CD14-positive monocyte (primary cell): ENCODE data around the gene TP73. TPM values are rescaled to one million over a fixed set of nuclear protein-coding genes. Genes with fewer than 3 reads are reported as not detected.

Experiments
- DNase-seq, 3 donors: peaks; one replicate each; pipeline ENCODE4 v3.0.0-alpha.2; 2011 to 2022
- H2AFZ ChIP-seq: 2 replicates; pipeline ENCODE4 v1.6.0; 2012; ENCODE audit warnings: mild to moderate bottlenecking, low read depth, low read length, inconsistent platforms; ENCODE audit not compliant: insufficient read depth, poor library complexity, severe bottlenecking
- H3K27ac ChIP-seq, 2 donors: 1 replicate in 1 of 2; 2 replicates in 1 of 2; pipeline ENCODE4 v1.5.1; 2012 to 2013; ENCODE audit warnings: low read length in 2 of 2, control low read depth in 1 of 2, inconsistent platforms in 1 of 2, low read depth in 1 of 2, mild to moderate bottlenecking in 1 of 2
- H3K27me3 ChIP-seq, 2 donors: one replicate each; pipeline versions ENCODE4 v1.6.0 to v1.6.1; 2011 to 2013; ENCODE audit warnings: low read length in 2 of 2; ENCODE audit not compliant: control insufficient read depth in 2 of 2, insufficient read depth in 2 of 2
- H3K36me3 ChIP-seq, 2 donors: replicated peaks in 1 of 2; 1 replicate in 1 of 2; 2 replicates in 1 of 2; pipeline versions ENCODE4 v1.5.1 to v1.6.1; 2012 to 2013; ENCODE audit warnings: low read length in 2 of 2, control low read depth in 1 of 2, inconsistent platforms in 1 of 2, mild to moderate bottlenecking in 1 of 2; ENCODE audit not compliant: insufficient read depth in 2 of 2, control insufficient read depth in 1 of 2
- H3K4me1 ChIP-seq, 2 donors: 1 replicate in 1 of 2; 2 replicates in 1 of 2; pipeline versions ENCODE4 v1.5.1 to v1.6.1; 2012 to 2013; ENCODE audit warnings: low read length in 2 of 2, control low read depth in 1 of 2, inconsistent platforms in 1 of 2, mild to moderate bottlenecking in 1 of 2, moderate library complexity in 1 of 2; ENCODE audit not compliant: insufficient read depth in 2 of 2, control insufficient read depth in 1 of 2
- H3K4me2 ChIP-seq: replicated peaks from 2 replicates; pipeline ENCODE3; 2012; ENCODE audit warnings: low read length, moderate library complexity, mild to moderate bottlenecking; ENCODE audit not compliant: poor library complexity, severe bottlenecking; ENCODE audit errors: extremely low read depth
- H3K4me3 ChIP-seq, 3 experiments: fragments of 200-600 bp in 1 of 3; sonication (generic) in 1 of 3; replicated peaks in 1 of 3; 1 replicate in 2 of 3; 2 replicates in 1 of 3; pipeline ENCODE4 v1.5.1; 2011 to 2013; ENCODE audit warnings: low read length in 3 of 3, mild to moderate bottlenecking in 3 of 3, control low read depth in 2 of 3, low read depth in 2 of 3, inconsistent platforms in 1 of 3, moderate library complexity in 1 of 3
- H3K79me2 ChIP-seq: 2 replicates; pipeline ENCODE4 v1.6.0; 2012; ENCODE audit warnings: mild to moderate bottlenecking, control low read depth, inconsistent platforms, low read length, moderate library complexity; ENCODE audit not compliant: insufficient read depth
- H3K9ac ChIP-seq: 2 replicates; pipeline ENCODE4 v1.6.0; 2017; ENCODE audit warnings: low read length, mild to moderate bottlenecking; ENCODE audit not compliant: insufficient read depth, poor library complexity, severe bottlenecking
- H3K9me3 ChIP-seq, 2 donors: replicated peaks in 1 of 2; 1 replicate in 1 of 2; 2 replicates in 1 of 2; pipeline versions ENCODE4 v1.5.1 to v1.6.1; 2012 to 2013; ENCODE audit warnings: low read length in 2 of 2, control low read depth in 1 of 2; ENCODE audit not compliant: control insufficient read depth in 1 of 2, insufficient read depth in 1 of 2
- H4K20me1 ChIP-seq: 2 replicates; pipeline ENCODE4 v1.6.0; 2012; ENCODE audit warnings: mild to moderate bottlenecking, low read length, control low read depth, moderate library complexity; ENCODE audit not compliant: insufficient read depth
- H3K27ac Mint-ChIP-seq, 7 donors: one replicate each; pipeline ENCODE4 v1.8.0; 2020; ENCODE audit warnings: mild to moderate bottlenecking in 7 of 7, mixed read lengths in 7 of 7, moderate library complexity in 6 of 7, inconsistent platforms in 2 of 7
- H3K27me3 Mint-ChIP-seq, 3 donors: one replicate each; pipeline ENCODE4 v1.8.0; 2021 to 2022; ENCODE audit warnings: low read depth in 3 of 3, mild to moderate bottlenecking in 3 of 3, mixed read lengths in 3 of 3, moderate library complexity in 3 of 3, inconsistent platforms in 1 of 3
- H3K36me3 Mint-ChIP-seq, 2 donors: one replicate each; pipeline ENCODE4 v1.8.0; 2020; ENCODE audit warnings: mixed read lengths in 2 of 2, inconsistent platforms in 1 of 2, mild to moderate bottlenecking in 1 of 2
- H3K4me1 Mint-ChIP-seq: one replicate; pipeline ENCODE4 v1.8.0; 2020; ENCODE audit warnings: mild to moderate bottlenecking, mixed read lengths
- H3K4me3 Mint-ChIP-seq, 2 donors: one replicate each; pipeline ENCODE4 v1.8.0; 2020; ENCODE audit warnings: mild to moderate bottlenecking in 2 of 2, mixed read lengths in 2 of 2, moderate library complexity in 1 of 2
- H3K9me3 Mint-ChIP-seq, 7 donors: one replicate each; pipeline ENCODE4 v1.8.0; 2020 to 2022; ENCODE audit warnings: mixed read lengths in 7 of 7, mild to moderate bottlenecking in 6 of 7, moderate library complexity in 6 of 7, inconsistent platforms in 2 of 7
- CTCF ChIP-seq: fragments of 200-600 bp; IDR thresholded peaks from one replicate; pipeline ENCODE4 v1.8.0; 2022; ENCODE audit warnings: antibody characterized with exemption, mild to moderate bottlenecking
- WGBS: methylation state at CpG from one replicate; pipeline ENCODE4 v1.1.5; 2013; ENCODE audit warnings: missing lambda C conversion rate; ENCODE audit not compliant: insufficient coverage; 5-methylcytosine and 5-hydroxymethylcytosine counted together
- intact Hi-C, 2 donors: fragments of 100-400 bp; cut with micrococcal nuclease; formaldehyde crosslinking; loops; one replicate each; pipeline versions ENCODE4 v1.15.0 to v1.15.1; 2023
- polyA plus RNA-seq, 3 donors: library from polyadenylated mRNA; depleted of rRNA in 1 of 3; unstranded in 2 of 3; stranded (reverse) in 1 of 3; fragments of 300-500 nt in 2 of 3; fragments of >200 nt in 1 of 3; fragmentation: Illumina TruSeq in 2 of 3; gene quantifications; 1 replicate in 2 of 3; 2 replicates in 1 of 3; pipeline ENCODE4 v1.2.3, GENCODE V29; 2012 to 2021

TP73 gene
- polyA plus RNA-seq, 3 donors = 0.21 to 0.42 TPM; not detected in 1

DNA sequence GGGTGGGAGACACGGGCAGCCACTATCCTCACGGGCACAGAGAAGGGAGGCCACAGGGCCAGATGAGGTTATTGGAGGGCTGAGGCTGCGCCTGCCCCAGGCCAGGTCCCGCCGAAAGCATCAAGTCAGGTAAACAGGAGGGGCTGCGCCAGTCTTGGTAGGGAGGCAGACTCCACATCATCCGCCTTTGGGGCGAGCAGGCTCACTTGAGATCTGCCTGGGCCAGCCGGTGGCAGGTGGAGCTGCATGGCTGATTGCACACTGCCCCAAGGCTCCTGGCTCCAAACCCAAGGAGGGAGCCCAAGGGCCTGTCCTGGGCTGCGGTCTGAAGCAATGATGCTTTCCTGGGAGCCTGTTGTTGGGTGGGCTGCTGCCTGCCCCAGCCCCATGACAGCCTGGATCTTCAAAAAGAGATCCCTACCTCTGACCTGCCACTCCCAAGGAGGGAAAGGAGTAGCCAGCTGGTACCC, 124.8 kb downstream of the TP73 start:
- H3K36me3 ChIP-seq = peaks cover 36 to 37% of the 10 kb centered on the region in 2 donors
- Mint-ChIP-seq H3K27me3 (peaks cover 0 to 18% (median 7%) of the 10 kb centered on the region in 3 donors), H3K27ac (peak overlapping the region in 1 of 7 donors; percentile 83)

More for the DNA sequence above, 124.8 kb downstream of the TP73 start:
- no peak overlapping the region for H3K4me3 ChIP-seq
- Mint-ChIP-seq H3K36me3 (peaks cover 31 to 38% of the 10 kb centered on the region in 2 donors), H3K4me1 (peaks cover 15% of the 10 kb centered on the region), H3K4me3 (no peak overlapping the region), H3K9me3 (peaks cover 0 to 2% (median 0%) of the 10 kb centered on the region in 7 donors)
- no peaks in the 10 kb centered on the region for H3K79me2 ChIP-seq
- DNase-seq = no peak
- H3K27me3 ChIP-seq = peaks cover 0 to 9% of the 10 kb centered on the region in 2 donors
- no peak overlapping the region for H3K9ac ChIP-seq
- no peak overlapping the region for H3K4me2 ChIP-seq
- intact Hi-C loops = loop anchor here in 1 of 2 donors (10.0 kb wide), 2 partner anchors 128 to 152 kb away; partner anchors contain the start of genes C1orf174 and TPRG1L
- TF ChIP-seq CTCF = no peak
- no peaks in the 10 kb centered on the region for H3K9me3 ChIP-seq
- 92% methylated on average over 9 of the region's 10 CpGs for WGBS
- peaks cover 16 to 25% of the 10 kb centered on the region in 2 donors for H3K4me1 ChIP-seq
- H2AFZ ChIP-seq = no peak overlapping the region
- peaks cover 6% of the 10 kb centered on the region for H4K20me1 ChIP-seq
- H3K27ac ChIP-seq = no peak overlapping the region
